Measurements from ENCODE around the gene MRGPRD. TPM values are rescaled to one million over a fixed set of nuclear protein-coding genes. Genes with fewer than 3 reads are reported as not detected.

The MRGPRD gene
- polyA plus RNA-seq, 1 donor = not detected

GRCh38 chr11:68930991-68931855 lies 49.6 kb downstream of the MRGPRD start:
- DNase-seq = no peak

Other genes with a start within 250 kb of the MRGPRD start
- 19.3 TPM for gene TESMIN, start 229.5 kb downstream of the MRGPRD start, polyA plus RNA-seq (ENCODE audit: insufficient read length)
- gene CPT1A, start 139.1 kb downstream of the MRGPRD start, polyA plus RNA-seq (ENCODE audit: insufficient read length) = 43.0 TPM
- gene MRPL21, start 77.2 kb downstream of the MRGPRD start, polyA plus RNA-seq (ENCODE audit: insufficient read length) = 61.2 TPM
- gene IGHMBP2, start 77.1 kb downstream of the MRGPRD start, polyA plus RNA-seq (ENCODE audit: insufficient read length) = 20.6 TPM
- gene MRGPRF, start 32.3 kb upstream of the MRGPRD start, polyA plus RNA-seq (ENCODE audit: insufficient read length) = 18.9 TPM
- 17.3 TPM for gene TPCN2, start 67.9 kb upstream of the MRGPRD start, polyA plus RNA-seq (ENCODE audit: insufficient read length)
- 0.52 TPM for gene SMIM38, start 174.9 kb upstream of the MRGPRD start, polyA plus RNA-seq (ENCODE audit: insufficient read length)

Data from left kidney (tissue), 2 donors.